ENCODE results near the gene ADAMTS3.

DNA sequence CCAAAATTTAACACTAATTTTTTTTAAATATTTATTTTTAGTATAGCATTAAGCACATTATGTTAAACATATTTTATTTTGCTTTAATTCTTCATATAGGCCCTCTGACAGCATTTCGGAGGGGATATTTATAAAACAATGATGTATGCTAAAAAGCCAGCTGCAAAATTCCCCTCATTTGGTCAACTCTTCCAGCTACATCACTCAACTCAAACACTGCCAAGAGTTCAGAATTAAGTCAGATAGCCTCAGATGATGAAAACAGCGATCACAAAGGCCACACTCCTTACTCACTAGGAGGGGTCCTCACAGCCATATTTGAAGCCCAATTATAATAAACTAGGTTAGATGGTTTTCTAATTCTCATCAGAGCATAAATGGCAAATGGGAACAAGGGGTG is 146.6 kb downstream of the ADAMTS3 start:
- TF ChIP-seq POLR2A (IDR thresholded peaks at IDR 0.05; ENCODE audit: low read depth, low read length) (no peak), POLR2AphosphoS5 (IDR thresholded peaks at IDR 0.05; ENCODE audit: insufficient read depth, low read depth, low read length) (no peak), EZH2 (IDR thresholded peaks at IDR 0.05; ENCODE audit: borderline replicate concordance, low read depth, low read length, severe bottlenecking) (no peak), CTCF (IDR thresholded peaks at IDR 0.05; ENCODE audit: extremely low read depth in 1 of 2, insufficient read depth in 1 of 2, low read depth in 1 of 2, low read length in 2 of 2) (no peak), JUN (IDR thresholded peaks at IDR 0.05; ENCODE audit: borderline replicate concordance, insufficient read depth, insufficient read length, low read depth) (no peak), MAX (IDR thresholded peaks at IDR 0.05; ENCODE audit: insufficient read depth, insufficient read length) (no peak)
